GM19463 (cell line): ENCODE results near the gene MARCO.

Source experiments
- ATAC-seq: cut with Tn5 transposase; IDR thresholded peaks from one replicate; pipeline ENCODE4 v1.9.1; 2021; ENCODE audit warnings: mild to moderate bottlenecking, moderate library complexity; ENCODE audit not compliant: unreplicated experiment

Gene MARCO, protein sequence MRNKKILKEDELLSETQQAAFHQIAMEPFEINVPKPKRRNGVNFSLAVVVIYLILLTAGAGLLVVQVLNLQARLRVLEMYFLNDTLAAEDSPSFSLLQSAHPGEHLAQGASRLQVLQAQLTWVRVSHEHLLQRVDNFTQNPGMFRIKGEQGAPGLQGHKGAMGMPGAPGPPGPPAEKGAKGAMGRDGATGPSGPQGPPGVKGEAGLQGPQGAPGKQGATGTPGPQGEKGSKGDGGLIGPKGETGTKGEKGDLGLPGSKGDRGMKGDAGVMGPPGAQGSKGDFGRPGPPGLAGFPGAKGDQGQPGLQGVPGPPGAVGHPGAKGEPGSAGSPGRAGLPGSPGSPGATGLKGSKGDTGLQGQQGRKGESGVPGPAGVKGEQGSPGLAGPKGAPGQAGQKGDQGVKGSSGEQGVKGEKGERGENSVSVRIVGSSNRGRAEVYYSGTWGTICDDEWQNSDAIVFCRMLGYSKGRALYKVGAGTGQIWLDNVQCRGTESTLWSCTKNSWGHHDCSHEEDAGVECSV

DNA sequence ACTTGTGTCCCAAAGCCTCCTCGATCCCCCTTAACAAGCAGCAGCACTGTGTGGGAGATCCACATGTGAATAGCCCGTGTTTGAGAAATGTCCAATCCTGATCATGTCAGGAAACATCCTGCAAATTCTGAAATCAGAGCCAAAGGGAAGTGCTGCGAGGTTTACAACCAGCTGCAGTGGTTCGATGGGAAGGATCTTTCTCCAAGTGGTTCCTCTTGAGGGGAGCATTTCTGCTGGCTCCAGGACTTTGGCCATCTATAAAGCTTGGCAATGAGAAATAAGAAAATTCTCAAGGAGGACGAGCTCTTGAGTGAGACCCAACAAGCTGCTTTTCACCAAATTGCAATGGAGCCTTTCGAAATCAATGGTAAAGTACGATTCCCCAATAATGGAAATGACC lies at the start of gene MARCO:
TSS of gene MARCO (plus strand) at position 164 of the 400 bp plus-strand sequence. CDS start at position 271, 107 bp downstream.
- ATAC-seq: no peak

DNA sequence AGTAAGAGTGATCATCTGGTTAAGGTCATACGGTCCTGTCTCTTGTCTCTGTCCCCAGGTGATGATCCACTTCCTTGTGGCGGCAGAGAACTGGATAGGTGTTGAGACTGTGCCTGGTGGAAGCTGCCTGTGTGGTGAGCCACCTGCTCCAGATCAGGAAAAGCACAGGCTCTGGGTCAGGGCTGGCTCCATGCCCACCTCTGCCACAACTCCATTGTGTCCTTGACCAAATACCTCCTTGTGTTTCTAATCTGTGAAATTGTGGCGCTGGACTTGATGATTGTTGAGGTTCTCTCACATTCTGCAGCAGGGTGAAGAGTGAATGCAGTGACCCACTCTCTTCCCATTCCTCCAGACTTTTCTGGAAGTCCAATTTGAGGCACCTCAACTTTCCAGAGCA lies 48.9 kb upstream of the MARCO start:
- no peak for ATAC-seq

GRCh38 chr2:118902266-118903028 lies 39.5 kb upstream of the MARCO start:
- no peak for ATAC-seq

GRCh38 chr2:118903029-118903351 lies 39.0 kb upstream of the MARCO start:
- ATAC-seq: no peak

GRCh38 chr2:118903551-118904479 lies 38.2 kb upstream of the MARCO start:
- no peak for ATAC-seq

DNA sequence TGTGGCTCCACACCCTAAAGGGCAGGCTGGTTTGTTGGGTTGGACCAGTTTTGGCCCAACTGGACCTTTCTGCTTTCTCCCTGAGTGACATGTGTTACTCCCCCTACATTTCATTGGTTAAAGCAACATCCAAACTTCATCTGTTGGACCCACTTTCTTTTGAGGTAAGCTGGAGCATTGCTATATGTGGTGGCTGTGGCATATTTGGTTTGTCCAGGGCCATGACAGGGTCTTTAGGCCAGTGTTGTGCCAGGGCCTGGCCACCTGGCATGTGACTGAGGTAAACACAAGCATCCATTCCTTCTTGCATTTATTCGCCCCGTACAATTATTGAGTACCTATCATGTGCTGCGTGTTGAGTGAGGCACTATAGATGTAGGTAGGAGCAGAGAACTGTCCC lies 36.8 kb upstream of the MARCO start:
- no peak for ATAC-seq

GRCh38 chr2:118906186-118906585 lies 35.8 kb upstream of the MARCO start:
- no peak for ATAC-seq

- ATAC-seq: no peak
These were observed 34.2 kb upstream of the MARCO start for GRCh38 chr2:118907759-118908158.

DNA sequence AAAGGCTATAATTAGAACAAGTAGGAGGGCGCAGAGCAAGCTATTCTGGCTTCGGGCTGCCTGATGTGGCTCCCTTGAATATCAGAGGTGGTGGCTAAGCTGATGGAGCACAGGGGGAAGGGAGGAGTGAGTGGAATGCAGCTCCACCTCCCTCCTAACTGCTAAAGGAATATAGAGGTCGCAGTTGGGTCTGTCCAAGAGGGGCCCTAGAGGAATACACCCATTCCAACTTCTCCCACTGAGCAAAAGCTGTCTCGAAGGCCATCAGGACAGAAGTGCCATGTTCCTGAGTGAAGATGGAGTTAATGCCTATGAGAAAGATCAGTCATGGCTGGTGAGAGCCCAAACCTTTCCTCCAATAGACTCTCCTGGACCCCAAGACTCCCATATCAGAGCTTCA lies 32.8 kb upstream of the MARCO start:
- ATAC-seq: no peak

DNA sequence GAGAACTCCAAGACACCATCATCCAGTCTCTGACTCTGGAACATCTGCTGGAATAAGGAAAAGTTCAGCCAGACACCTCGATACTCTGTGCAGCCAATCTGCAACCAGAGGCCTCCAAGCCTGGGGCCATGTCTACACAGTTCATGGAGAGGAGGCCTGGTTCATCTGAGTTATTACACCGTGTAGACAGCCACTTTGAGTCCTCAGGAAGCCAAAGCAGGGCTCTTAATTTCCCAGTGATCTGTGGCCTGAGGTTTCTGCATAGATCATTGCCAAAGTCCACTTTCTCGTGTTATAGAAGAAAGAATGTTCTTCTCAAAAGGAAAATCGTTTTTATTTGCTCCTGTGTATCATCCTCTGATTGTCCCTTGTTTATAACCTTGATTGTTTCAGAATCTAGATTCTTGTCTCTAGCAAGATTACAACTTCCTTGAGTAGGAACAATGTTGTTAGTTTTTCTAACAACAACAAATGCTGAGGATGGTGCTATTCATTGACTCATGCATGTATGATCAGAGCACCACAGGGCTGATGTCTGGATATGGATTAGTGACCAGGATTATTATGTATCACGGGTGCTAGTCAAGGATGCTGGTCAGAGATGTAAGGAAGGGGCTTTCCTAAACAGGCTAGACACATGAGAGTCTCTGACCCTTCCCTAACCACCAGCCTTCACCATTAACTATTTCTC lies 30.7 kb upstream of the MARCO start:
- no peak for ATAC-seq

DNA sequence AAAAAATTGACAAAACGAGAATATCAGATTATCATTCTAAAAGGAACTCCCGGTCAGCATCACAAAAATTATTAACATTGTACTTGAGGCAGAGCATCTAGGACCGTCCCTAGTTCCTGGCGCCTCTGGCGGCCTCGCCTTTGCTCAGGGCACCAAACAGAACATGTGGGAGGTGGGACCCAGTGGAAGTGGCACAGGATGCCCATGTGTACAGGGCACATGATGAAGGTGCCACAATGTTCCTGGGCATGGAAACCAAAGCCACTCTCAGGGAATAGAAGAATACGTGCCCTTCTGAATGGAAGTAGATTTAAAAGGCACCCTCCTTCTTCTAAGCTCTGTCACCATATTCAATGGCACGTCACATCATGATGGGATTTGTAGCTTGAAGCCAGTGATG lies 30.1 kb upstream of the MARCO start:
- no peak for ATAC-seq

DNA sequence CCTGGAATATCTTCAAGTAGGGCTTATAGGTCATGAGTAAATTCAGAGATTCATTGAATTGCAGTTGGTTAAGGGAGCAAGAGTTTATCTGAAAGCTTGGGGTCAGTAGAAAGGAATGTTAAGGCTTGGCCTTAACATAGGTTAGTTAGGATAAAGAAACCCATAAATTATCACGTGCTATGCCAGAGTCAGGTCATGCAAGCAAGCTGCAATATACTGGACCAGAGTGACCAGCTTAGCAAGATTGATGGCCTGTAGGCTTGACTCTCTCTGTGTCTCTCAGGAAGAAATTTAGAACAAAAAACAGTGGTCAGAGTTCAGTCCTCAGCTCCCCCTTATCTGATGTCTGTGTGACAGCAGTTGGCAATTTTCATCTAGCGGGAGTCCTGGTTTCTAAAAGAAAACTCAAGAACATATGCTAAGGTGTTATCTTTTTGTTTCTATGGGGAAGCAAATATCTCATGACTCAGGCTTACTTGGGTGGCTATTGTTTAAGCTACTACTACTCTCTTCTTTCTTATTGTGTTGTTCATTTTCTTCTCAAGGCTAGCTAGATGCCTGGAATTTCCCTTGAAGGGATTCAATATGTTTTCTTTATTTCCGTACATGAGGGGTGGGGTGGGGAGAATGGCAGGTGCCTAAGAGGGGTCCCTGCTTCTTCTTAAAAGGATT lies 28.7 kb upstream of the MARCO start:
- no peak for ATAC-seq

DNA sequence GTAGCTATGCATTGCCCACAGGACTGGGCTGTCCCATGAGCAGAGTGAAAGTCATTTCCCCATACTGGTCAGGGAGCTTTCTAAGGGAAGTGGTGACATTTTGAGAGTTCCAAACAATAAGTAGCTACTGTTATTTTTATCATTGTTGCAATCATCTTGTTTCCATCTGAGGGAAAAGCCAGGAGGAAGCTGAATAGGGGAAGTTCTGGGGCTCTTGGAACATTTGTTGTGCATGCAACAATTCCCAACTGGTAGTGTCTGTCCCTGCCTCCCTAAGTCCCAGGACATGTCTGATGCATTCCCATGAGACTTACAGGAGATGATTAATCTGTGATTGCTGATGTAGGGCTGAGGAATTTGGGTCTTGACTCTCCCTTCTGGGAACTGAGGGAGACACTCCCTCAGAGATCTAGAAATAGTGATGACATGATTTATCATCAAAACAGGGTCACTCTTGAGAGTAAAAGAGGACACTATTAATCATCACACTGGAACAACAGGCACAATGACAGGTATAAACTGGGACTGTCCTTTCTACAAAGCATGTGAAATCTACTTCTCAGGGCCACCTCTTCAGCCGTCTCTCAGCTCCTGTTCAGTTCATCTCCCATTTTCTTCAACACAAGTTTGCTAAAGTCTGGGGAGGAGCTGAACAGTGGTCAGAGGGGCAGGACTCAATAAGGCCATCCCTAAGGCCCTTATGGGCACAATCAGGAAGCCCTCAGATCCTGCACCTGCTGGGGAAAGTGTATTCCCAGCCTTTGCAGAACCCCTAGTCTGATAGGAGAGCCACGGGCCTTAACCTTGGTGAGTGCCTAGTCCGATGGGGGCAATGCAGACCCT lies 28.0 kb upstream of the MARCO start:
- ATAC-seq: no peak

DNA sequence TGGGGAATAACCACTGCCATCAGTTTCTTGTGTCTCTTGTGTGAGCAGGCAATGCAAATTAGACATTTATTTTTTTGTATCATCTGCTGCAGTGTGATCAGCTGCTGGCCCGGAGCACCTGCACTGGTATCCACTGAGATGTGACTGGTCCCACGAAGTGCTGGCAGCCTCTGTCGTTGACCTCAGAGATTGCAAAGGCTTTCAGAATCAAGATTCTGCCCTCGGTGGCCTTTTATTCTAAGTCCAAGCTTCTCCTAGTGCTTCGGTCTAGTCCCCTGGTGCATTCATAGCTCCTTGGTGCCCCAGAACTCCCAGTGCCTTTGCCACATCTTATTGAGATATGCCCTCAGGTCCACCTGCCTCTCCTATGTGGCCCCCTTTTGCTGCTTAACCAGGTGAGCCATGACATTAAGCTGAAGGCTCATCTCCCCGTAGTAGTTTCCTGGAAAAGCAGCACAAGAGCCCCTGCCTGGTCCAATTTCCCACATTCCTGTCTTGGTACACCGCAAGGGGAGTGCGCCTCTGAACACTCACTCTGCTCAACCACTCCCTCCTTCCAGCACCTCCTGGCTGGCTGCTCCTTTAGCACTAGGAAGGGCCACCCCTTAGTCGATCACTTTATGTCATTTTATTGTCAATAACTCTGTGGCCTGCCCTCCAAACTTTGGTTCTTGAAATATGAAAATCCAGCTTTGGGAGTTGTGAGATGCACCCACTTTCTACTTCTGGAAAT lies 27.1 kb upstream of the MARCO start:
- ATAC-seq: no peak

GRCh38 chr2:118918017-118918416 lies 24.0 kb upstream of the MARCO start:
- no peak for ATAC-seq

DNA sequence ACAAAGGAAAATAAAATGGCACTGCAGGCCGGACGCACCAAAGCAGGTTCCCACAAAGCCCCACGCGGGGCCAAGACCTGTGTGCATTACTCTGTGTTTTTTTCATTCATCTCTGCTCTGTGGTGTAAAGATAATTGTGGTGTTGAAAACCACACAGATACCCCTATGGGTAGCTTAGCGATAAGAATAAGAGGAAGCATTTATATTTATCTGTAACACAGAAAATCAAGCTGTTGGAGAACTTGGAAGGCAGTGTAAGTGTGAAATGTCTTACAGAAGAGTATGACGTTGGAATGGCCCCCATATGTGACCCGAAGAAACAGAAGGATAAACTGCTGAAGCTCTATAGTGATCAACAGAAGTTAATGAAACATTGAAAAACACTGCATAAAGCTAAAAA lies 20.3 kb upstream of the MARCO start:
- no peak for ATAC-seq

- no peak for ATAC-seq
These were observed 19.7 kb upstream of the MARCO start for GRCh38 chr2:118922254-118922653.

DNA sequence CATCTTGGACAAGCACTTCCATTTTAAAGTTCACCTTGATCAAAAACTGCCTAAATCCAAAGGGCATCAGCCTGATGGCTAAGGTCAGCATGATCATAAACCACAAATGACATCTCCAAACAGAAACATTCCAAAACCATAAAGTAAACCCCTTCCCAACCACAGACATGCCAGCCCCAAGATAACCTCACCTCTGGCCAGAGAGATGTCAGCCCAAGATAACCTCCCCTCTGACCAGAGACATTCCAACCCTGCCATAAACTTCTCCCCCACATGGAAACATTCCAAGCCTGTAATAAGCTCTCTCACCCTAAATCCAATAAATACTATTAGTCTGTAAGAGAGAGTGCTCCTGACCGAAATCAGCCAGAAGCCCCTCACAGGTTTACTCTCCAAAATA lies 18.6 kb upstream of the MARCO start:
- no peak for ATAC-seq
